NCI-H774 (cell line): ENCODE results near the gene SLAMF7.
"Not testable (repeated sequence)": the region's sequence is repeated elsewhere in the genome, so short reads cannot be mapped to it uniquely, and the experiment has no call there.

ENCODE experiments used
- DNase-seq: peaks from one replicate; lab custom pipeline; 2025; lab: John Stamatoyannopoulos, UW

The SLAMF7 gene

GRCh38 chr1:160774886-160775719 lies 36.1 kb downstream of the SLAMF7 start:
- no peak for DNase-seq

- DNase-seq = no peak
These were observed 37.1 kb downstream of the SLAMF7 start for GRCh38 chr1:160776178-160776577.

- DNase-seq = no peak
These were observed 38.5 kb downstream of the SLAMF7 start for GRCh38 chr1:160777486-160778089.

- no peak for DNase-seq
These were observed 39.9 kb downstream of the SLAMF7 start for GRCh38 chr1:160778976-160779375.

- DNase-seq = no peak
These were observed 40.8 kb downstream of the SLAMF7 start for GRCh38 chr1:160779626-160780397.

- no peak for DNase-seq
These were observed 41.3 kb downstream of the SLAMF7 start for GRCh38 chr1:160780398-160780755.

GRCh38 chr1:160781186-160781766 lies 42.2 kb downstream of the SLAMF7 start:
- no peak for DNase-seq

- no peak for DNase-seq
These were observed 43.1 kb downstream of the SLAMF7 start for GRCh38 chr1:160781914-160782689.

GRCh38 chr1:160782988-160783765 lies 44.1 kb downstream of the SLAMF7 start:
- not testable (repeated sequence) for DNase-seq

- DNase-seq = no peak
These were observed 50.1 kb downstream of the SLAMF7 start for GRCh38 chr1:160789051-160789701.

GRCh38 chr1:160789702-160790611 lies 50.9 kb downstream of the SLAMF7 start:
- no peak for DNase-seq

- no peak for DNase-seq
These were observed 55.3 kb downstream of the SLAMF7 start for GRCh38 chr1:160794376-160794775.

- DNase-seq = no peak
These were observed 56.9 kb downstream of the SLAMF7 start, which contains the start of gene LY9 for GRCh38 chr1:160795951-160796383. LY9 (plus strand) TSS chr1:160796174; CDS start chr1:160796188, 14 bp downstream.

- no peak for DNase-seq
These were observed 58.2 kb downstream of the SLAMF7 start for GRCh38 chr1:160797271-160797709.

- DNase-seq = no peak
These were observed 58.8 kb downstream of the SLAMF7 start for GRCh38 chr1:160797861-160798273.

GRCh38 chr1:160798439-160798838 lies 59.4 kb downstream of the SLAMF7 start:
- DNase-seq = no peak

GRCh38 chr1:160799641-160800040 lies 60.6 kb downstream of the SLAMF7 start:
- no peak for DNase-seq

GRCh38 chr1:160800142-160800541 lies 61.1 kb downstream of the SLAMF7 start:
- no peak for DNase-seq
